HG03175 (cell line): ENCODE results near the gene CENPL.
"Not testable (repeated sequence)": the region's sequence is repeated elsewhere in the genome, so short reads cannot be mapped to it uniquely, and the experiment has no call there.

Source experiments
- ATAC-seq: cut with Tn5 transposase; IDR thresholded peaks from one replicate; pipeline ENCODE4 v1.9.1; 2021; ENCODE audit warnings: mild to moderate bottlenecking, moderate library complexity; ENCODE audit not compliant: unreplicated experiment

CENPL gene, protein sequence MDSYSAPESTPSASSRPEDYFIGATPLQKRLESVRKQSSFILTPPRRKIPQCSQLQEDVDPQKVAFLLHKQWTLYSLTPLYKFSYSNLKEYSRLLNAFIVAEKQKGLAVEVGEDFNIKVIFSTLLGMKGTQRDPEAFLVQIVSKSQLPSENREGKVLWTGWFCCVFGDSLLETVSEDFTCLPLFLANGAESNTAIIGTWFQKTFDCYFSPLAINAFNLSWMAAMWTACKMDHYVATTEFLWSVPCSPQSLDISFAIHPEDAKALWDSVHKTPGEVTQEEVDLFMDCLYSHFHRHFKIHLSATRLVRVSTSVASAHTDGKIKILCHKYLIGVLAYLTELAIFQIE

DNA sequence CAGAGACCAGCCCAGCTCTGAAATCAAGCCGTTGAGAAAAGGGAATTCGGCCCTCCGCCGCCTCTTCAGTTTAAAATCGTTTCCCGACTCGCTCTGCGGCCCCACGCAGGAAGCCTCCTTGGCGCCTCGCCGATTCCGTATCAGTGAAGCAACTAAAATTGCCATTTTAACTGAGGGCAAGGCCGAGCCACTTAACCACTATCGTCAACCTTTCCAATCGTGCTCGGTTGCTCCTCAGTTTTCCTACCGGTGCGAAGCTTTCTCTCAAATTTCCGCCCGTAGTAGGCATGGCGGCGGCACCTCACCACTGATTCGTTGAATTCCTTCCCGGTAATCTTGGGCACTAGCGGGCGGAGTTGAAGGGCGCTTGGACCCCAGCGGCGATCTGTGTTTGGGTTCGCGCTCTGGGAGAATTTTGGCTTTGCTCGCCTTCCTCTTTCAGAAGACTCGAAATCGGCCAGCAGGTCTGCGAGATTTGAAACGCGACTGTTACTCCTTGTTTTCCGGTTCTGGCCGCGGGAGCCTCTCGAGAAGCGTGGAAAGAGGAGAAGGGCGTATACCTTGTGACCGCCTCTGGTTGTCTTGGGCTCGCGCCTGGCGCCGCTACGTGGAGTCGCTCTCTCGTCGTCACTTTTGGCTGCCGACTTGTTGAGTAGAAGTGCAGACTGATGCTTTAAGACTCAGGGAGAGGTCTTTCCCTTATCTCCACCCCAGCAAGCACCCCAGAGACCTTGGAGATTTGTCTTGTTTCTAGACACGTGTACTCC lies at the start of gene CENPL, which contains the start of gene DARS2:
Gene CENPL, minus strand, starts transcription at position 569 of the 767 bp plus-strand sequence. CDS start 13,584 bp downstream, outside the sequence.
Gene DARS2, plus strand, starts transcription at position 359 of the 767 bp plus-strand sequence. CDS start 557 bp downstream, outside the sequence.
- peak; percentile 90 for ATAC-seq

DNA sequence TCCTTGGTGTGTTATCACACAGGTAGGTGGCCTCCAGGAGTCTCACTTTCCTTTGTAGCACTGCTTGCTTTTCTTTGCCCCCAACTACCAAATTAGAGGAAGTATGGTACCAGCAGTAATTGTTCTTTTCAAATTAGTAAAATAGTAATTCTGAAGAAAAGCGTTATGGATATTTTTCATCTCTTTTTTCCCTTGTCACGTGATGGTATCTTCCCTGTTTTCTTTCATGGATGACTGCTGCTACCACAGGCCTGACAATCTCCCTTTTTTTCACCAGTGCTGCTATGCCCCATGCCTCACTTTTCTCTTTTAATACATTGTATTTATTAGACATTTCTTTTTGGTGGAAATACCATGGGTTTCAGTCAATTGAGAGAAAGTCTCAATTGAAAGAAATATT lies 46.8 kb upstream of the CENPL start:
- no peak for ATAC-seq

DNA sequence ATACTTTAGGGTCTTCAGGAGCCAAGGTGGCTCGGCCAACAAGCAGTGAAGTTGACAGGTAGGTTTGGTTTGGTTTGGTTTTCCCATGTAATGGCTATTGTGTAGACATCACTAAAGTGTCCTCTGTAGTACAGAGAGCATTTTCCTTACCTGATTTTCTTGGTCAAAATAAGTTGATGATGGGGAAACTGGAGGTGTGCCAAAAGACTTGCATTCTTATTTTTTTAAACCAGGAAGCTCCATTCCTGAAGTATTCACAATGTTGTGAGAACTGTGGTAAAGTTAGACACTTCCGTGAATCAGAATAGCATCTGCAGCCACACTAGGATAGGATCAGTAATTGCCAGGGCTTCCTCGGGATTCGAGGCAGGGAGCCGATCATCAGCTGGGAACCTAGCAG lies 46.4 kb upstream of the CENPL start:
- ATAC-seq = no peak

DNA sequence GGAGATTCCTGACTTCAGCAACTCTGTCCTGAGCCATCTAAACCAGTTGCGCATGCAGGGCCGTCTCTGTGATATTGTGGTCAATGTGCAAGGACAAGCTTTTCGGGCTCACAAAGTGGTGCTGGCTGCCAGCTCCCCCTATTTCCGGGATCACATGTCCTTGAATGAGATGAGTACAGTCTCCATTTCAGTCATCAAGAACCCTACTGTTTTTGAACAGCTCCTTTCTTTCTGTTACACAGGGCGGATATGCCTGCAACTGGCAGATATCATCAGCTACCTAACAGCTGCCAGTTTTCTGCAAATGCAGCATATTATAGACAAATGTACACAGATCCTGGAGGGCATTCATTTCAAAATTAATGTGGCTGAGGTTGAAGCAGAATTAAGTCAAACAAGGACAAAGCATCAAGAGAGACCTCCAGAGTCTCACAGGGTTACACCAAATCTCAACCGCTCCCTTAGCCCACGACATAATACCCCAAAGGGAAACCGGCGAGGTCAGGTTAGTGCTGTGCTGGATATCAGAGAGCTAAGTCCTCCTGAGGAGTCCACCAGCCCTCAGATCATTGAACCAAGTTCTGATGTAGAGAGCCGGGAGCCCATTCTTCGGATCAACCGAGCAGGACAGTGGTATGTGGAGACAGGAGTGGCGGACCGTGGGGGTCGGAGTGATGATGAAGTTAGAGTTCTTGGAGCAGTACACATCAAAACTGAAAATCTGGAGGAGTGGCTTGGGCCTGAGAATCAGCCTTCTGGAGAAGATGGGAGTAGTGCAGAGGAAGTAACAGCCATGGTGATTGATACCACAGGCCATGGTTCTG lies 45.8 kb upstream of the CENPL start:
- peak; percentile 26 for ATAC-seq

DNA sequence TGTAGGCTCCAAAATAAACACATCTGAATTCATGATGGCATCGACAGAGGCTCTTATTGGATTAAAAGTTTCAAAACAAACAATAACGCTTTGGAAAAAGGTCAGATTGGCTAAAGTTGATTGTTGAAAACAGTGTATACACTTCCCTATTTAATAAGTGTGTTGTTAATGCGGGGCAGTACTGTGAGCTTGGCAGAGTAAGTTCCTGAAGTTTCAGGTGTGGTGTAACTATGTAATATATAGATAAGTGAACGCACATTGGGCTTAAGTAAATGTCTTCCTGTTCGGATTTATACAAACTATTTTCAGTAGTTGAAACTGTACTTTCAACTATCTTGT lies 44.3 kb upstream of the CENPL start:
- ATAC-seq = no peak

DNA sequence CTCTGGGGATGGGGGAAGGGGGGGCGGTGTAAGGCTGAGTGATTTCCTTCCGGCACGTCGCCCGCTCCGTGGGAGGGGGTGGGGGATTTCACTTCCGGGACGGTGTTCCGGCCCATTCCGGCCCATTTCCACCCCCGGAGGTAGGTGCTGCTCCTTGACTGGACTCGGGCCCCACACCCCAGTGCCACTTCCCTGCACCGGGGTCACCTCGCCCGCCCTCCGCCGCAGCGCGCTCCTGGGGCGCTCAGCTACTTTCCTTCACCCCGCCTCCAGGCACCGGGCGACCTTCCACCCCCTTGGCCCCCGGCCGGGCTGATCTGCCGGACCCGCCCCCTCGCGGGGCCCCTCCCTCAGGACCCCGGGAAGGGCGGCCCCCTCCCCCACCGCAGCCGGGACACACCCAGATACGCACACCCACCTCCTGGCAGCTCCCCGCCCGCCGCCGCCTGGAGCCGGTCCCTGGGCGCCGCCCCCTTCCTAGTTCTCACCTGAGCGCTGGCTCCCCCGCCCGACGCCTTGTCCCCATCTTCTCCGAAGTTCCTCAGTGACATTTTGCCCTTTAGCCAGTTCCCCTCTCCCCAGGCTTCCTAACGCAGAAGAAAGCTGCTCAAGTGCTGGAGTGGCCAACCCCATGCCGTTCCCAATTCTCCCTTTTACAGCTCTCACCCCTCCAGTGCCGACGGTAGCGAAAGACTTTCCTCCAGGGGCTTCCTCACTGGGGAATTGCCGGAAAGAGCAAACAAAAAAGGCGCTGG lies 43.8 kb upstream of the CENPL start, which contains the start of gene ZBTB37:
Gene ZBTB37, plus strand, starts transcription at position 115 of the 755 bp plus-strand sequence. CDS start 1,846 bp downstream, outside the sequence.
- ATAC-seq = peak; percentile 62

DNA sequence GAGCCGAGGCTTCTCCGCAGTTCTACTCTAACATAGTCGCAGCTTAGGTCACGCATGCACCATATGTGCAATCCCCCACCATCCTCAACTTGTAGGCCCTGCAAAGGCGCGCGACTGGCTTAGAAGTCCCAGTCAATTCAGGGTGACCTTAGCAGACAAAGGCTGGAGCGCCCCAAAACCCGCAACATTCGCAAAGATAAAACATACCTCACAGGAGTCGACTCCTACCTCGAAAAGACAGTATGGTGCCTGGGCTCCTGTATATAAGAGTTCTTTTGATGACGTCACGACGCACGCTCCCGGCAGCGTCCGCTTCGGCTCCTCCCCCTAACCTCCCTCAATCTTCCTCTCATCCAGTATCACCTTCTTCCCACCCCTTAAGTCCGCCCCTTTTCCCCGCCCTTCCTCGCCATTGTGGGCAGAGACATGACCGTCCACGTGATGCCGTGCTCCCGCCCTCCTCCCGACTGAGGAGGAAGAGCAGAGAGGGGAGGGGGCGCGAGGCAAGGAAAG lies 43.1 kb upstream of the CENPL start, which contains the start of gene GAS5:
Gene GAS5, minus strand, starts transcription at position 237 of the 513 bp plus-strand sequence.
- peak; percentile 74 for ATAC-seq

DNA sequence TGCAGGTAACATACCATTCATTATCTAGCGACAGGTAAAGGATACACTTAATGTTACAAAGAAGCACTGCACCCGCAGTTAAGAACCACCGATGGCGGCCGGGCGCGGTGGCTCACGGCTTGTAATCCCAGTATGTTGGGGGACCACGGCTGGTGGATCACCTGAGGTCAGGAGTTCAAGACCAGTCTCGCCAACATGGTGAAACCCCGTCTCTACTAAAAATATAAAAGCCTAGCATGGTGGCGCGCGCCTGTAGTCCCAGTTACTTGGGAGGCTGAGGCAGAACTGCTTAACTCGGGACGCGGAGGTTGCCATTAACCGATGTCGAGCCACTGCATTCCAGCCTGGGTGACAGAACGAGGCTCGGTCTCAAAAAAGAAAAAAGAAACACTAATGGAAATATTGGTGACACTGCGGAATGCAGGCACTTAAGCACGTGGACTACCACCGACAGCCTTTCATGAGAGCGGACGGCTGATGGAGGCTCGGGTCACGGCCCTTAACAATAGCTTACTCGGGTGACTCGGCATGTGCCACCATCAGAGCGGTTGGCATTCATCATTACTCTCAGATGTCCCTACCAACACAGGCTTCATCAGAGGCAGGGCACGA lies 42.6 kb upstream of the CENPL start:
- no peak for ATAC-seq

DNA sequence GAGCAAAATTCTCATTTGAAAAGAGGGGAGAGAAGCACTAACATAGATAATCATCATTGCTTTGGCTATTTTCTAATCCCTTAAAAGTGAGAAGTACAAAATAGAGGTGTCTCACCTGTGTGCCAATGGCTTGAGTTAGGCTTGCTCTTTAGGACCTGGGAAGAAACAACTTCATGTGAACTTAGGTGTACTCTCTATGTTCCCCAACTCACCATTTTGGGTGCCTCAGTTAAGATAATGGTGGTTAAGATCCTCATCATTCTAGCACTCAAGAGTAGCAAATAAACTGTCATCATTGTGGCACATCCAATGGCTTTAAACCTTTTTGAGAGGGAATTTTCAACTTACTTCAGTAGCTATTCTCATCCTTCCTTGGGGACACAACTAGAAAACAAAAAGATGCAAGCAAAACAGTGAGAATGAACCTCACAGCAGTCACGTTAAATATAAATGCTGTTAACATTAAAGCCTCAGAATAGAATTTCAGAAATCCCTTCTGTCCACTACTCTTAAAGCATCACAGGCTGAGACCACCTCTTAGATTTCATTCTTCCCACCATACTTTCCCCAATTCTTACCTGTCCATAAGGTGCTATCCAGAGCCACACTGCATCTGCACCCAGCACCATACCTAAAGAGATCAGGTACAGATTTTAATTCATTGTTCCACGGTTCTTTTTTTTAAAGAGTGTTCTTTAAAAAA lies 41.9 kb upstream of the CENPL start:
- ATAC-seq = no peak

DNA sequence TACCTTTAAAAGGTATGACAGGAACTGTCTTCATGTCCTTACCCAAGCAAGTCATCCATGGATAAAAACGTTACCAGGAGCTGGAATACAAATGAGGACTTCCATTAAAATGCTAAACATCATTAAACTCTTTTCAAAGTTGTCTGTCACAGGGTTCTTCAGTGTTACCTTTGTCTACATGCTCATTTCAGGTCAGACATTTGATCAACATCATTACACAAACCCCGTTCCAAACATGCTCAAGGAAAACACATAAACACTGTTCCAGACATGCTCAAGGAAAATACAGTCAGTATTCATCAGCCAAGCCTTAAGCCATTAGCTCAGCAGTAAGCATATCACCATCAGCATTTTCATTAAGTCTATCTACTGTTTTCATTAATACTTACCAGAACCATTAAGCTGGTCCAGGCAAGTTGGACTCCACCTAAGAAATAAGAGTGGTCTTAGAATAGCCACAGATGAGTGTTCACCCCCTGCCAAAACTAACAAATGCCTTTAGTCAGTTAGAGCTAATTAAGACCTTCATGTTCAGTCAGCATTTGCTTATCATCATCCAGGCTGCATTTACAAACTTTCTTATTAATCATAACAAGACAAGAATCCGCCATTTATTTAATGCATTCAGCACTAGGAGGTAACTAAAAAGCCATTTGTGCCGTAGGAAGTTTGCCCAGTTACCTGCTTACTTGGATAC lies 40.9 kb upstream of the CENPL start:
- no peak for ATAC-seq

DNA sequence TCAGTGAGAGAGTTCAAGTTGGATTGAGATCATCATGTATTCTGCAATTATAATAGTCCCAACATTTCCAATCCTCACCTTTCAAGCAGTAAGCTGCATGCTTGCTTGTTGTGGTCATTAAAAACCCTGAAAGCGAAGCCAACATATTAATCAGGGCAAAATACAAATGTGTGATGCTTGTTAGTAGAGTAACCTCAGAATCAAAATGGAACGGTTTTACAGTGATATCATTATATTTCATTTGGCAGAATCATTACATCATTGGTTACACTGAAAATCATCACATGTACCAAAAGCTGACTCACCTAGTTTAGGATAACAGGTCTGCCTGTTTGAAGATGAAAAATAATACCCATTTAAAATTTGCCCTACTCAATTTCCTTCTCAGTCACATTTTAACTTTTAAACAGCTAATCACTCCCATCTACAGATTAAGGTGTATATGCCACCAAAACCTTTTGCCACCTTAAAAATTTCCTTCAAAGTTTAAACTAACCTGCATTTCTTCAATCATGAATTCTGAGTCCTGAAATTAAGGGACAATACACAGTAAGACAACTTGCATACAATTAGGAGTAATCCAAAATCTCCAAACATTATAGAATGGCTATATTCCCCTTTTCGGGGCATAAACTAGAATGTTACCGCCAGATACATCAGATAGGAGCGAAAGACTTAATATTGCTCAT lies 39.6 kb upstream of the CENPL start:
- no peak for ATAC-seq

DNA sequence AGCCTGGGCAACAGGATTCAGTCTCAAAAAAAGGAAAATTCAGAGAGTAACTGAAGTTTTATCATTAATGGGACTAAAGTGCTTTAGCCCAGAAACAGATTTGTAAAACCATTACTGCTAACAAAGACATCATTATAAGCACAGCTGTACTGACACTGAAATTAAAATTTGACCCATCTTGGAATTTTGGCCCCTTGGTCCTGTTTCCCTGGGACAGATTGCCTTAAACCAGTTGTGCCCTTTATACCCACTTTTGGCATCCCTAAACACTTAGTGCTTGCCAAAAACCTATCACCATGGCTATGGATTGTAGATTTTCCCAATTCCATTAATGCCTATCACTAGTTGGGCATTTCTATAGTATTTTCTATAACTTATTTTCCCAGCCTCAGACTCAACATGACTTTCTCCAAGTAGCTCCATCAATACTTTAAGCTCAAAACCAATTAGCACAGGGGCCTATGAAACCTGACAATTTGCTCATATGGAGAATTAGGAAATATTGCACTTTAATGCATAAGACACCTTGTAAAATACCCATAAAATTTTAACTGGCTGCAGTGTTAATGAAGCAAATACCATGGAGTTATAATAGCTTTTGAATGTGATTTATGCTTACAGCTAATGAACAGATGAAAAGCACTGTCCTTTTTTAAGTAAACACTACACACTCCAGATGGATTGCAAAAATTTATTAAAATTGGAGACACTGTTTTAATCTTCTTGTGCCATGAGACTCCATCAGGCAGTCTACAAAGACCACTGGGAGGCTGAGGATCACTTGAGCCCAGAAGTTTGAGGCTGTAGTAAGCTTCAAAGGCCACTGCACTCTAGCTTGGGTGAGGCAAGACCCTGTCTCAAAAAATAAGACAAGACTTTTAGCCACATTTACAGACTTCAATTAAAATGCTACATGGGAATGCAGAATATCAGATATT lies 38.8 kb upstream of the CENPL start:
- ATAC-seq = no peak

DNA sequence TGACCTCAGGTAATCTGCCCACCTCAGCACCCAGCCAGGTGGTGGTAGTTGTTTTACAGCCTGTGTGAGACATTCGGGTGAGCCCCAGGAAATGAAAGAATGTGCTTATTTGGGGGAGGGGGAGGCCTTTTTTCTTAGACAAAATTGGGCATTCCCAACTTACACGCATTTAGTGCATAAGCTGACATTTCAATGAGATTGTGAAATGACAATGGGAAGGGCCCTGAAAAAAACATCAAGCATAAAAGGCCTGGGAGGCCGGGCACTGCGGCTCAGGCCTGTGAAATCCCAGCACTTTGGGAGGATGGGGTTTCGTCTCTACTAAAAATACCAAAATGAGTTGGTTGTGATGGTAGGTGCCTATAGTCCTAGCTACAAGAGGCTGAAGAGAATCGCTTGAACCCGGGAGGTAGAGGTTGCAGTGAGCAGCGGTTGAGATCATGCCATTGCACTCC lies 38.1 kb upstream of the CENPL start:
- no peak for ATAC-seq

DNA sequence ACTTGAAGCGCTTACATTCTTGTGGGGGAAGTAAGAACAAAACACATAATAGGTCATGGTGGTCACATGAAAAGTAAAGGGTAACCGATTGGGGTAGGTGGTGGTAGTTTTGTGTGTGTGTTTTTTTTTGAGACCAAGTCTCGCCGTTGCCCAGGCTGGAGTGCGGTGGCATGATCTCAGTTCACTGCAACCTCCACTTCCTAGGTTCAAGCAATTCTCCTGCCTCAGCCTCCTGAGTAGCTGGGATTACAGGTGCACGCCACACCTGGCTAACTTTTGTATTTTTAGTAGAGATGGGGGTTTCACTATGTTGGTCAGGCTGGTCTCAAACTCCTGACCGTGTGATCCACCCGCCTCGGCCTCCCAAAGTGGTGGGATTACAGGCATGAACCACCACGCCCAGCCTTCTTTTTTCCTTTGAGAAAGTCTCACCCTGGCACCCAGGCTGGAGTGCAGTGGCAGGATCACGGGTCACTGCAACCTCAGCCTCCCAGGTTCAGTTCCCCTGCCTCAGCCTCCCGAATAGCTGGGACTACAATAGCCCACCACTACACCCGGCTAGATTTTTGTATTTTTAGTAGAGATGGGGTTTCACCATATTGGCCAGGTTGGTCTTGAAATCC lies 37.6 kb upstream of the CENPL start:
- not testable (repeated sequence) for ATAC-seq

DNA sequence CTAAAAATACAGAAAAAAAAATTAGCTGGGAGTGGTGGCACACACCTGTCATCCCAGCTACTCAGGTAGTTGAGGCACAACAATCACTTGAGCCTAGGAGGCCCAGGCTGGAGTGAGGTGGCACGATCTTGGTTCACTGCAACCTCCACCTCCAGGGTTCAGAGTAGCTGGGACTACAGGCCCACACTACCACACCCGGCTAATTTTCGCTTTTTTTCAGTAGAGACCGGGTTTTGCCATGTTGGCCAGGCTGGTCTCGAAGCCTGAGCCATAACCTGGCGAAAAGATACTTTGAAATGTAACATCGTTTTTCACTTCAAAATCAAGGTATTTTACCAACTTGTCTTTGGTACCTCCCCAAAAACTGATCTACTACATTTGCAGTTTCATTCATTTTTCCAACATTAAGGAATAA lies 37.1 kb upstream of the CENPL start:
- ATAC-seq = no peak

DNA sequence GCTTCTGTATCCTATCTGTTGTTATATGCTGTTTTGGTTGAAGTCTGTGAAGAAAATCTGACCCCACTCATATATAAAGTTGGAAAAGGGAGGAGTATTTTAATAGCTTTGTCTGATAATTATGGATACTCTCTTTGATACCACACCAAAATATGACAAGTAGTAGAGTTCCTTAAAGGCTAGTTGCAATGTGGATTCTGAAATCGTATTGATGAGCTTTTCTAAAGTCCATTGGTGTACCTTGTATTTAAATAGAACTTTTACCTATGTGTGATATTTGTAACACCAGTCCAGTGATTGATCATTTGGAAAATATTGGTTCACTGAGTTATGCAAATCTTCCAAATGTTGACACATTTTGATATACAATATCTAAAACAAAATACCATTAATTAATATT lies 35.4 kb upstream of the CENPL start:
- no peak for ATAC-seq
